ENCODE data around the gene TCP11. TPM values are rescaled to one million over a fixed set of nuclear protein-coding genes. Genes with fewer than 3 reads are reported as not detected.

TCP11 gene
- total RNA-seq, 1 donor from 2014 or later, result not detected

- CTCF ChIA-PET, result no interaction called here
- H3K4me1 Mint-ChIP-seq, result no peaks in the 10 kb centered on the region
- POLR2A ChIA-PET, result no interaction called here
- H3K4me3 Mint-ChIP-seq, result no peak overlapping the region
- intact Hi-C loops (cut with micrococcal nuclease), result no loop called here
- TF ChIP-seq, protein P1, sequence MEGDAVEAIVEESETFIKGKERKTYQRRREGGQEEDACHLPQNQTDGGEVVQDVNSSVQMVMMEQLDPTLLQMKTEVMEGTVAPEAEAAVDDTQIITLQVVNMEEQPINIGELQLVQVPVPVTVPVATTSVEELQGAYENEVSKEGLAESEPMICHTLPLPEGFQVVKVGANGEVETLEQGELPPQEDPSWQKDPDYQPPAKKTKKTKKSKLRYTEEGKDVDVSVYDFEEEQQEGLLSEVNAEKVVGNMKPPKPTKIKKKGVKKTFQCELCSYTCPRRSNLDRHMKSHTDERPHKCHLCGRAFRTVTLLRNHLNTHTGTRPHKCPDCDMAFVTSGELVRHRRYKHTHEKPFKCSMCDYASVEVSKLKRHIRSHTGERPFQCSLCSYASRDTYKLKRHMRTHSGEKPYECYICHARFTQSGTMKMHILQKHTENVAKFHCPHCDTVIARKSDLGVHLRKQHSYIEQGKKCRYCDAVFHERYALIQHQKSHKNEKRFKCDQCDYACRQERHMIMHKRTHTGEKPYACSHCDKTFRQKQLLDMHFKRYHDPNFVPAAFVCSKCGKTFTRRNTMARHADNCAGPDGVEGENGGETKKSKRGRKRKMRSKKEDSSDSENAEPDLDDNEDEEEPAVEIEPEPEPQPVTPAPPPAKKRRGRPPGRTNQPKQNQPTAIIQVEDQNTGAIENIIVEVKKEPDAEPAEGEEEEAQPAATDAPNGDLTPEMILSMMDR (IDR thresholded peaks at IDR 0.05), result no peak
- ATAC-seq (ENCODE audit: low read depth) (no peak), DNase-seq (no peak)
- H3K36me3 Mint-ChIP-seq (ENCODE audit: low read depth), result peaks cover 49% of the 10 kb centered on the region
- no peaks in the 10 kb centered on the region for H3K27me3 Mint-ChIP-seq
- no peaks in the 10 kb centered on the region for H3K9me3 Mint-ChIP-seq
- no peak overlapping the region for H3K27ac Mint-ChIP-seq
Observed at GRCh38 chr6:35088281-35089215, 52.6 kb downstream of the TCP11 start.

DNA sequence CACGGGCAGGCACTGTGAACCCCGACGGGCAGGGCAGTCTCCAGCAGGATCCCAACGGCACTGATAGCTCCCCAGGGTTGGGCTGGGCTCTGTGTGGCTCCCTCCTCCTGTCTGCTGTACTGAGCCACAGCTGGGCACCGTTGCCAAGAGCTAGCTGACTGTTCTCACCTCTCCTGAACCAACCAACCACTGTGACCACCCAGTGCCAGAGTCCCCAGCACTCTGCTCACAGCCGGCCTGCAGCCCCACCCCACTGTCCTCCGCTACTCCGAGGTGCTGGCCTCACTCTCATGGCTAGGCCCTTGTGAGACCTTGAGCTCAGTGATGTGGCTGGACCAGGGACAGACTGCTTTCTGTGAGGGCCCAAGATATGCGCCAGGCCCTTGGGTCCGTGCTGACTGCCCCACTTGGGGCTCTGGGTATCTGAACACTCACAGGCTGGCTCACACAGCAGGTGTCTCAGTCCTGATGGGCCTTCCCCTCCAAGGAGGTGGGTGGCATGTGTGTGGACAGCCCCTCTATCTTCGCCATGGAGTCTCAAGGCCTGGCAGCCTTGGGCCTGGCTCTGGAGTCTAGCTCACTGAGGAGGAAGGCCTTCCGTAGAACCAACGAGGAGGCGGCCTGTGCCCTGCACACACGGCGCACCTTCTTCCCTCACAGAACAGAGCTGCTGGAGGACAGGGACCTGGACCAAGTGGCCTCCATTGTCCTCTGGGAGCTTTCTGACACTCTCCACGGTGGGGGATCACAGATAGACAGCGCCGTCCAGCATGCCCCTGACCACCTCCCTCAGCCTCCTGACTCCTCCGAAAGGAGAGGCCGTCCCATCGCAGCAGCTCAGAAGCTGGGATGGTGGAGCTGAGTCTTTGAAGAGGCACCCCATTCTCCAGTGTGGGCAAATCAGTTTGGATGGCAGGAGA, 53.5 kb downstream of the TCP11 start:
- H3K27ac Mint-ChIP-seq, result no peak overlapping the region
- no peaks in the 10 kb centered on the region for H3K4me1 Mint-ChIP-seq
- H3K4me3 Mint-ChIP-seq, result no peak overlapping the region
- TF ChIP-seq, protein P1 (IDR thresholded peaks at IDR 0.05), result no peak
- DNase-seq, result no peak
- no peaks in the 10 kb centered on the region for H3K9me3 Mint-ChIP-seq
- H3K36me3 Mint-ChIP-seq (ENCODE audit: low read depth), result peaks cover 53% of the 10 kb centered on the region
- intact Hi-C loops (cut with micrococcal nuclease), result no loop called here
- no peak for ATAC-seq (ENCODE audit: low read depth)
- no peaks in the 10 kb centered on the region for H3K27me3 Mint-ChIP-seq
- POLR2A ChIA-PET, result no interaction called here
- CTCF ChIA-PET, result no interaction called here

- Mint-ChIP-seq H3K4me3 (no peak overlapping the region), H3K27ac (no peak overlapping the region), H3K27me3 (no peaks in the 10 kb centered on the region), H3K9me3 (no peaks in the 10 kb centered on the region), H3K36me3 (ENCODE audit: low read depth) (peaks cover 61% of the 10 kb centered on the region), H3K4me1 (no peaks in the 10 kb centered on the region)
- intact Hi-C loops (cut with micrococcal nuclease), result no loop called here
- ChIA-PET CTCF (interaction anchor here (0.6 kb wide), 1 partner anchor 71 kb away, joined by 4 read pairs; no protein-coding TSS in a partner anchor), POLR2A (no interaction called here)
- ATAC-seq (ENCODE audit: low read depth), result no peak
- TF ChIP-seq, protein P1 (IDR thresholded peaks at IDR 0.05), result no peak
- no peak for DNase-seq
Observed at GRCh38 chr6:35086636-35087360, 54.3 kb downstream of the TCP11 start.

GRCh38 chr6:35086282-35086632, 54.9 kb downstream of the TCP11 start:
- ChIA-PET CTCF (interaction anchor here (0.6 kb wide), 1 partner anchor 71 kb away, joined by 4 read pairs; no protein-coding TSS in a partner anchor), POLR2A (no interaction called here)
- DNase-seq, result no peak
- Mint-ChIP-seq H3K4me1 (no peaks in the 10 kb centered on the region), H3K27ac (no peak overlapping the region), H3K36me3 (ENCODE audit: low read depth) (peaks cover 66% of the 10 kb centered on the region), H3K4me3 (no peak overlapping the region), H3K9me3 (no peaks in the 10 kb centered on the region), H3K27me3 (no peaks in the 10 kb centered on the region)
- intact Hi-C loops (cut with micrococcal nuclease), result no loop called here
- TF ChIP-seq, protein P1 (IDR thresholded peaks at IDR 0.05), result no peak
- ATAC-seq (ENCODE audit: low read depth), result no peak

Data from activated B cell treated with CpG ODN at 0.5 μM for 24 hours (primary cell).